ENCODE data around the gene EPHA6.

EPHA6 gene

DNA sequence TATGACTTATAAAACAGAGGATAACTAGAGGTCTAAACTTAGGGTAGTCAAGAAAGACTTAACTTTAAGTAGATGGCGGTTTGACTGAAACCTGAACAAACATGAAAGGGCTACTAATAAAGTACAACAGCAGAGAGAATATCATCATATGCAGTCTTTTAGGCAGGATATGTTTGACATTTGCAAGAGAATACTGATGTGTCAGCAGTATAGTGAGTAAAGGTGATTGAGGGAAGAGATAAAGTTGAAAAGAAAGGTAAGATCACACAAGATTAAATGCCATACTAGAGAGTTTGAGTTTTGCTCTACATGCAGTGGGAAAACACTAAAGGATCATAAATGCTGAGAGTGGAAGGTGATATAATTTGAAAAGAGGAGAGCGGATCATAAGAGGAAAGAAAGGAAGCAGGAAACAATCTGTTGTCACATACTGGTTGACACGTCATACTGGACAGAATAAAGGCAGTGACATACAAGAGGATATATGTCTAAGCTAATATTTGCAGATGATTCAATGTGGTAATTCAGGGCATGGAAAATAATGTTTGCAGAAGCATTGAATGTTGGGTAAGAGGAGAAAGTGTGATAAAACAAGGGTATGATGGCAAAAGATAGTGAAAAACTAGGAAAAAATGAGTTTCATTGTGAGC, 223.0 kb downstream of the EPHA6 start:
- DNase-seq, result no peak

DNA sequence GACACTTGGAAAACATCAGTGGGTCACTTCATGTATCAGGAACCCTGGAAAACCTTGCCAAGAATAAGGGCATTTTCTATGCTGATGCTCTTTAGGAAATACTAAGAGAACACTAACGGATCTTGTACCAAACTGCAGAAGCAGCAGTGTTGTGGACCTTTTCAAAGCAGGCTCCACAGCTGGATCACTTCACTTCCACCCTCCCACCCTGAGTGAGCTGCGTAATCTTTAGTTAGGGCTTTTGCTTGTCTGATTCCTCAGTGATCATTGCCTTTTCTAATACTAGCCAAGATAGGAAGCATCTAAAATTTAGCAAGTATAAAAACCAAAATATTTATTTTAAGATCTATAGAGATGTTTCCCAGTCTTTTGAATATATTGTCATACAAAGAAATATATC, 229.0 kb downstream of the EPHA6 start:
- DNase-seq, result no peak

DNA sequence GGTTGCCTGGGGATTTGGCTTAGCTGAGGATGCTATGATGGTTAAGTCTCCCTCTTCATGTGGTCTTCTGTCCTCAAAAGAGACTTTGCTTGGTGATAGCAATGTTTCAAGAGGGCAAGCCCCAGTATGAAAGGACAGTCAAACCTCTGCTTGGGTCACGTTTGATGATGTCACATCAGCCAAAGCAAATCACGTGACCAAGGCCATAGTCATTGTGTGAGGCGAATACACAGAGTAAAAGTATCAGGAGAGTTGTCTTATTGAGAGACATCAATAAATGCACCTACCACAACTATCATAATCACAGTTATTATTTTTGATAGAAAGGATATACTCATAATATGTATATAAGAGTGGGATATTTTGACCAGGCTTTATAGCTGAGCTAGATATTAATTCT, 243.0 kb downstream of the EPHA6 start:
- DNase-seq, result no peak

- no peak for DNase-seq
Observed at GRCh38 chr3:97059168-97059567, 244.8 kb downstream of the EPHA6 start.

GRCh38 chr3:97066531-97066930, 252.1 kb downstream of the EPHA6 start:
- no peak for DNase-seq

DNA sequence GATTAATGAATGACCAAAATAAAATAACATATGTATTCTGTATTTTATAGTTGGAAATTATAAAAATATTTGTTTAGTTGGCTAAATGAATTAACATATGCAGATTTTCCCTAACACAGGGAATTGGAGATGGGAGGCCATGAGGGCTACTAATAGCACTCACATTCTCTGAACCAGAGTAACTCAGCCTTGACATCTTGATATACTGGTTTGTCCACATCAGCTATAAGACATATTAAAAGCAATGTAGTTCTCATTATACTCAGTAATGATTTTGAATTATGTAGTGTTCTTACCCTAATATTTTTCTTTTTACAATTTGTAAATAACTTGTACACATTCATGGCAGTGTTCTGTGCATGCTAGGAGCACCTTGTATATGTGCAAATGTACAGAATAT, 255.9 kb downstream of the EPHA6 start:
- no peak for DNase-seq

DNA sequence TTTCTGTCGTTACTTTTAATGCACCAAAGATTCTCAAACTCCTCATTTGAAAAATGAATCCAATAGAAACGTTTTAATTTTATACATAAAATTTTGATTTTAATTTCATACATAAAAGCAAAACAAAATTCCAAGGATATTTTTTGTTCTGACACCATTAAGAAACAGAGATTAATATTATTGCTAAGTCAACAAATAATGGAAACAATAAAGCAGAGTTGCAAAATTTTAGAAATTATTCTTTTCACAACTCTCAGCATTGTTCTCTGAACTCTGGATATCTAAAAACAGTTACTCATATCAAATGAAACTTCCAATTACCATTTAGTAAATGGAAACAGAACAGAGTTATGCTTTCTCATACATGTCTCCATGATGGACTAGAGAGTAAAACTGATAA, 260.2 kb downstream of the EPHA6 start:
- DNase-seq, result no peak

- no peak for DNase-seq
Observed at GRCh38 chr3:97076673-97077072, 262.3 kb downstream of the EPHA6 start.

- DNase-seq, result no peak
Observed at GRCh38 chr3:97089621-97090020, 275.2 kb downstream of the EPHA6 start.

DNA sequence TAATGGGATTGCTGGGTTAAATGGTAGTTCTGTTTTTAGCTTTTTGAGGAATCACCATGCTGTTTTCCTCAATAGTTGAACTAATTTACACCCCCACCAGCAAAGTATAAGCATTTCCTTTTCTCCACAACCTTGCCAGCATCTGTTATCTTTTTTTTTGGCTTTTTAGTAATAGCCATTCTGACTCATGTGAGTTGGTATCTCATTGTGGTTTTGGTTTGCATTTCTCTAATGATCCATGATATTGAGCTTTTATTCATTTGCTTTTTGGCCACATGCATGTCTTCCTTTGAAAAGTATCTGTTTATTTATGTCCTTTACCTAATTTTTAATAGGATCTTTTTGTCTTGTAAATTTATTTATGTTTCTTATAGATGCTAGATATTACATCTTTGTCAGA, 288.2 kb downstream of the EPHA6 start:
- no peak for DNase-seq

- DNase-seq, result no peak
Observed at GRCh38 chr3:97105989-97106651, 291.7 kb downstream of the EPHA6 start.

DNA sequence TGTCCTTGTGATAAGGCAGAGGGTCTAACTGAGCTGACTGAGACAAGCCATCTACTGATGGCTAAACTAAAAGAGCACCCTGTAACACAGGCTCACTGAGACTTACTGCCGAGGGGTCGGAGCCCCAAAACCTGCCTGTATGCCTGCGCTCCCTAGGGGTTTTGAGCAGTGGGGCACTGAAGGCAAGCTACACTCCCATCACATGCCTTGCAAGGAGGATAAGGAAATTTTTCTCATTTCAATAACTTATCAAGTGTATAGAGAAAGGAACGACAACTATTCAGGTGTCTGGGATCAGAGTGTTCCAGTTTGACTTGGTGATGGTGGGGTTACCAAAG, 292.2 kb downstream of the EPHA6 start:
- DNase-seq, result no peak

GRCh38 chr3:97108136-97108535, 293.7 kb downstream of the EPHA6 start:
- no peak for DNase-seq

GRCh38 chr3:97111244-97111643, 296.9 kb downstream of the EPHA6 start:
- no peak for DNase-seq

GRCh38 chr3:97121386-97121785, 307.0 kb downstream of the EPHA6 start:
- no peak for DNase-seq

- no peak for DNase-seq
Observed at GRCh38 chr3:97125902-97126499, 311.6 kb downstream of the EPHA6 start.

- DNase-seq, result no peak
Observed at GRCh38 chr3:97131476-97131875, 317.1 kb downstream of the EPHA6 start.

DNA sequence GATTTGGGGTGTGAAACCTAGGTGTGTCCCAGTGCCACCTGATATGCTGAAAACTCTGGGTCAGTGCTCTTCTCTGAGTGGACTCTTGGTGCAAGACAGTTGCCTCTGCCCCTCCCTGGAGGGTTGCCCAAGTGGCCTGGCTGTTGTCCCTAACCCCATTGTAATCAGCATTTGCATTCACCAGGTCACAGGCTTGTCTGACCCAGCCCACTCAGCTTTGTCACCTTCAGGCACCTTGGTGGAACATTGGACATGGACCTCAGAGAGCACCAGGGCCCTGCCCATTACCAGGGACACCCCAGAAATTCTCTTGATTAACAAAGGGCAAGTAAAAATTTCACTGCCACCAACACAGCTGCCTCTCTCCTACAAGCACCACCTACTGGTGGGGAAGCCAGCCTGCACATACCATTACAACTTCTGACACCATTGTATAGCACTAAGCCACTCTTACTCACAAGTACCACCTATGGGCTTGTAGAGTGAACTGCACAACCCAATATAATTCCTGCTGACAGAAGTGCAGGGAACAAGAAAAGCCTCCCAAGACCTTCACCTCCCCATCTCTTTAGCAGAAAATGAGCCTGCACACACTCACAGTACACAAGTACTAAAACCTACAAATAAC, 324.6 kb downstream of the EPHA6 start:
- DNase-seq, result no peak

- DNase-seq, result no peak
Observed at GRCh38 chr3:97148931-97149330, 334.5 kb downstream of the EPHA6 start.

- no peak for DNase-seq
Observed at GRCh38 chr3:97161169-97161568, 346.8 kb downstream of the EPHA6 start.

GRCh38 chr3:97177242-97177641, 362.8 kb downstream of the EPHA6 start:
- DNase-seq, result no peak

- no peak for DNase-seq
Observed at GRCh38 chr3:97181704-97182103, 367.3 kb downstream of the EPHA6 start.

DNA sequence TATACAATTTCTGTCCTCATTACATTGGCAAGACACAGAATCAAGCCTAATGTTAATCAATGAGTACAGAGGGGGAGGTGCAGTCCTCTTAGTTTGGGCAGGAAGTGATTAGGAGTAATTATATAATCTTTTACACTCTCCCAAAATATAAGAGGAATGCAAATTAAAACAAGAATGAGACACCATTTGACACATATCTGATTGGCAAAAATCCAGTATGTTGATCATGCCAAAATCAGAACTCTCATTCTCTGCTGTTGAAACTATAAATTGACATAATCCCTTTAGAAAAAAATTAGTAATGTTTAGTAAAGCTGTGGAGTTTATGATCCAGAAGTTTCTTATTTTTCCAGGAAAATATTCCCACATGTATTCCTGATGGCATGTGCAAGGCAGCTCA, 373.4 kb downstream of the EPHA6 start:
- no peak for DNase-seq

GRCh38 chr3:97189835-97190234, 375.4 kb downstream of the EPHA6 start:
- DNase-seq, result no peak
